Measurements from ENCODE around the gene OSGEPL1. TPM values are rescaled to one million over a fixed set of nuclear protein-coding genes. Genes with fewer than 3 reads are reported as not detected.

Gene OSGEPL1
- 3.7 to 4.1 TPM (median 3.8 TPM) in 5 replicates for total RNA-seq (2022; extraction: Qiagen RNA extraction)

GRCh38 chr2:189762551-189763298 is at the start of gene OSGEPL1:
TSS of gene OSGEPL1 (minus strand) at chr2:189762792. CDS start at chr2:189761640, 1,152 bp downstream.

GRCh38 chr2:189783927-189784867 is 21.6 kb upstream of the OSGEPL1 start, which contains the start of the genes ORMDL1 and PMS1:
TSS of gene ORMDL1 (minus strand) at chr2:189784339. CDS start at chr2:189782595, 1,744 bp downstream.
TSS of gene PMS1 (plus strand) at chr2:189784450. CDS start at chr2:189791810, 7,360 bp downstream.

Other genes with a start within 250 kb of the OSGEPL1 start
- 1.7 to 2.2 TPM (median 1.9 TPM) in 5 replicates for gene SLC40A1, start 182.0 kb downstream of the OSGEPL1 start, total RNA-seq (2022; extraction: Qiagen RNA extraction)
- 28.5 to 41.3 TPM (median 33.0 TPM) in 5 replicates for gene ASNSD1, start 101.3 kb downstream of the OSGEPL1 start, total RNA-seq (2022; extraction: Qiagen RNA extraction)
- 1.0 to 1.9 TPM (median 1.3 TPM) in 5 replicates for gene ANKAR, start 88.1 kb downstream of the OSGEPL1 start, total RNA-seq (2022; extraction: Qiagen RNA extraction)
- 34.2 to 43.0 TPM (median 42.5 TPM) in 5 replicates for gene ORMDL1, start 21.5 kb upstream of the OSGEPL1 start, total RNA-seq (2022; extraction: Qiagen RNA extraction)
- 6.3 to 7.2 TPM (median 6.9 TPM) in 5 replicates for gene PMS1, start 21.7 kb upstream of the OSGEPL1 start, total RNA-seq (2022; extraction: Qiagen RNA extraction)

All from A549 treated with AZD2906 at 1 μM for 4 hours (cell line).